ENCODE data around the gene BLMH. TPM values are rescaled to one million over a fixed set of nuclear protein-coding genes. Genes with fewer than 3 reads are reported as not detected.

The BLMH gene
- total RNA-seq, 4 donors from 2014 or later, result 16.6 to 22.4 (median 20.8) TPM

DNA sequence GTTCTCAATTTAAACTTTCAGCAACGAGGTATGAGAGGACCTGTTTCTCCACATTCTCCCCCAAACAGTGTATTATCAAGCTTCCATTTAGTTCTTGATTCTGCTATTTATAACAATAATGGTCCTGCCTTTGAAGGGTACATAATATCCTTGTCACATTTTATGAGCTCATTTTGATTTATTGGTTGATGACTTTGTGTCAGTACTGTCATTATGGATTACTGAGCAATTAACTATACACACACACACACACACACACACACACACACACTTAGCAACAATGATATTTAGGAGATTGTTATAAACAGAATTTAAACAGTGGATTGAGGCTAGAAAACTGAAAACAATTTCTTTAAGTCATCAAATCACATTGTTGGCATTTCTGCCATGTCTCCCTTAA is 35.1 kb upstream of the BLMH start:
- no peaks in the 10 kb centered on the region for H3K27me3 ChIP-seq
- peaks cover 0 to 11% (median 8%) of the 10 kb centered on the region in 4 donors for H3K4me1 ChIP-seq
- WGBS, result 41% methylated on average over 1 of the region's 1 CpG
- no peak for TF ChIP-seq POLR2AphosphoS5 (IDR thresholded peaks at IDR 0.05)
- no peak overlapping the region for H3K27ac ChIP-seq (replicated peaks in 1 of 4)
- H3K4me3 ChIP-seq, result no peak overlapping the region
- no peaks in the 10 kb centered on the region for H3K9me3 ChIP-seq
- H3K36me3 ChIP-seq, result no peaks in the 10 kb centered on the region
- intact Hi-C loops (cut with DNase I), result no loop called here
- no peak for DNase-seq (ENCODE audit: extremely low spot score)

GRCh38 chr17:30324723-30325122 is 33.0 kb upstream of the BLMH start:
- no peak for TF ChIP-seq POLR2A (IDR thresholded peaks at IDR 0.05; ENCODE audit: low read depth)
- no peak for TF ChIP-seq POLR2AphosphoS5 (IDR thresholded peaks at IDR 0.05)
- TF ChIP-seq EP300 (IDR thresholded peaks at IDR 0.05), result no peak
- TF ChIP-seq CTCF (IDR thresholded peaks at IDR 0.05), result no peak
- no peak for DNase-seq (ENCODE audit: extremely low spot score)
- no peaks in the 10 kb centered on the region for H3K27me3 ChIP-seq
- no peak overlapping the region for H3K27ac ChIP-seq (replicated peaks in 1 of 4)
- H3K9me3 ChIP-seq, result no peaks in the 10 kb centered on the region
- intact Hi-C loops (cut with DNase I), result no loop called here
- no peaks in the 10 kb centered on the region for H3K36me3 ChIP-seq
- WGBS, result 85% methylated on average over 7 of the region's 7 CpGs
- no peak overlapping the region for H3K4me3 ChIP-seq
- H3K4me1 ChIP-seq, result peaks cover 0 to 11% (median 8%) of the 10 kb centered on the region in 4 donors

- no peak for DNase-seq (ENCODE audit: extremely low spot score)
- no peaks in the 10 kb centered on the region for H3K9me3 ChIP-seq
- intact Hi-C loops (cut with DNase I), result no loop called here
- H3K4me3 ChIP-seq, result no peak overlapping the region
- no peaks in the 10 kb centered on the region for H3K36me3 ChIP-seq
- TF ChIP-seq POLR2AphosphoS5 (IDR thresholded peaks at IDR 0.05), result no peak
- no peak for TF ChIP-seq EP300 (IDR thresholded peaks at IDR 0.05)
- TF ChIP-seq POLR2A (IDR thresholded peaks at IDR 0.05; ENCODE audit: low read depth), result no peak
- TF ChIP-seq CTCF (IDR thresholded peaks at IDR 0.05), result no peak
- no peak overlapping the region for H3K27ac ChIP-seq (replicated peaks in 1 of 4)
- H3K4me1 ChIP-seq, result peaks cover 0 to 11% (median 8%) of the 10 kb centered on the region in 4 donors
- H3K27me3 ChIP-seq, result no peaks in the 10 kb centered on the region
Measured at GRCh38 chr17:30323895-30324319, 32.2 kb upstream of the BLMH start.

- Histone ChIP-seq H3K36me3 (no peaks in the 10 kb centered on the region), H3K27me3 (no peaks in the 10 kb centered on the region), H3K27ac (replicated peaks in 1 of 4) (no peak overlapping the region), H3K4me1 (peaks cover 0 to 12% (median 11%) of the 10 kb centered on the region in 4 donors), H3K9me3 (no peaks in the 10 kb centered on the region), H3K4me3 (no peak overlapping the region)
- 66% methylated on average over 5 of the region's 5 CpGs for WGBS
- no peak for DNase-seq (ENCODE audit: extremely low spot score)
- TF ChIP-seq CTCF (IDR thresholded peaks at IDR 0.05) (no peak), POLR2AphosphoS5 (IDR thresholded peaks at IDR 0.05) (no peak)
- intact Hi-C loops (cut with DNase I), result no loop called here
Measured at GRCh38 chr17:30323262-30323894, 31.6 kb upstream of the BLMH start.

DNA sequence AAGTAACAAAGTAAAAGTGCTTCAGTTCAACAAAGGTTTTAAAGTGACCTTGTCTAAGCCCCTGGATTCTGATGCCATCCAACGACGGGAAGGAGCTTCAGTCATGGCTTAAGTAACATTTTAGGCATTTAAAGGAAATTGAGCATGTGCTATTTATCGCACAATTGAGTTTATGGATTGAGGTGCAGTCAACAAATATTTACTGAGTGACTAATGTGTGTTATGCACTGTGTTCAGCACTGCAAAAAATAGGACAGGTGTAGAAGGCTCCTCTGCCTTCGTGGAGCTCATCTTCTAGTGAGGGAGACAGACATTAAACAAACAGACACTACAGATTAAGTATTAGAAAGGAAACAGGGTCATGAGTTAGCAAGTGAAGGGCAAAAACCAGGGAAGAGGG is 29.6 kb upstream of the BLMH start:
- DNase-seq (ENCODE audit: extremely low spot score), result peak; percentile 24
- no peaks in the 10 kb centered on the region for H3K27me3 ChIP-seq
- H3K9me3 ChIP-seq, result no peaks in the 10 kb centered on the region
- TF ChIP-seq POLR2A (IDR thresholded peaks at IDR 0.05; ENCODE audit: low read depth), result no peak
- no peak for TF ChIP-seq CTCF (IDR thresholded peaks at IDR 0.05)
- TF ChIP-seq POLR2AphosphoS5 (IDR thresholded peaks at IDR 0.05), result no peak
- no peak for TF ChIP-seq EP300 (IDR thresholded peaks at IDR 0.05)
- H3K4me1 ChIP-seq, result peaks cover 0 to 21% (median 15%) of the 10 kb centered on the region in 4 donors
- intact Hi-C loops (cut with DNase I), result no loop called here
- no peak overlapping the region for H3K4me3 ChIP-seq
- no peaks in the 10 kb centered on the region for H3K36me3 ChIP-seq
- 89% methylated on average over 4 of the region's 4 CpGs for WGBS
- no peak overlapping the region for H3K27ac ChIP-seq (replicated peaks in 1 of 4)

Data from esophagus muscularis mucosa (tissue), 4 donors.